ENCODE results near the gene JADE2. TPM values are rescaled to one million over a fixed set of nuclear protein-coding genes. Genes with fewer than 3 reads are reported as not detected.

Gene JADE2
- total RNA-seq, 2 experiments from 2014 or later, result 120 to 124 TPM

GRCh38 chr5:134559672-134560071 is 34.2 kb downstream of the JADE2 start:
- ATAC-seq (ENCODE audit: poor library complexity), result no peak
- H3K36me3 ChIP-seq (ENCODE audit: insufficient read depth, low read length), result peaks cover 84% of the 10 kb centered on the region
- Mint-ChIP-seq H3K4me1 (ENCODE audit: low read depth) (peaks cover 28% of the 10 kb centered on the region), H3K4me3 (no peak overlapping the region), H3K27me3 (no peaks in the 10 kb centered on the region), H3K9me3 (no peaks in the 10 kb centered on the region), H3K36me3 (ENCODE audit: low read depth) (peaks cover 87% of the 10 kb centered on the region), H3K27ac (peak overlapping the region; percentile 52)
- no peak overlapping the region for H3K4me3 ChIP-seq (ENCODE audit: low read length)
- H3K4me1 ChIP-seq (ENCODE audit: insufficient read depth, low read length), result peaks cover 35% of the 10 kb centered on the region
- no peak for TF ChIP-seq CTCF (IDR thresholded peaks at IDR 0.05)
- intact Hi-C loops (cut with DNase I, micrococcal nuclease), result no loop called here
- ChIA-PET POLR2A (interaction anchor here (1.1 kb wide), 1 partner anchor 43 kb away, joined by 3 read pairs; no protein-coding TSS in a partner anchor), CTCF (interaction anchor here (1.4 to 1.5 kb wide), 2 partner anchors 28 to 32 kb away, joined by 3 to 4 read pairs; no protein-coding TSS in a partner anchor)
- no peaks in the 10 kb centered on the region for H3K27me3 ChIP-seq (ENCODE audit: control insufficient read depth in 1 of 2, insufficient read depth in 2 of 2, low read length in 2 of 2)
- H3K27ac ChIP-seq (ENCODE audit: low read depth in 1 of 2, low read length in 2 of 2), result no peak overlapping the region
- DNase-seq, result no peak
- no peaks in the 10 kb centered on the region for H3K9me3 ChIP-seq (ENCODE audit: control insufficient read depth in 1 of 2, insufficient read depth in 1 of 2, low read length in 2 of 2)

GRCh38 chr5:134560698-134561097 is 35.2 kb downstream of the JADE2 start:
- no peaks in the 10 kb centered on the region for H3K9me3 ChIP-seq (ENCODE audit: control insufficient read depth in 1 of 2, insufficient read depth in 1 of 2, low read length in 2 of 2)
- CTCF ChIA-PET, result interaction anchor here (0.6 kb wide), 1 partner anchor 37 kb away, joined by 3 read pairs; no protein-coding TSS in a partner anchor
- no peaks in the 10 kb centered on the region for H3K27me3 Mint-ChIP-seq
- no peaks in the 10 kb centered on the region for H3K9me3 Mint-ChIP-seq
- peaks cover 85% of the 10 kb centered on the region for H3K36me3 Mint-ChIP-seq (ENCODE audit: low read depth)
- peaks cover 84% of the 10 kb centered on the region for H3K36me3 ChIP-seq (ENCODE audit: insufficient read depth, low read length)
- peaks cover 18% of the 10 kb centered on the region for H3K4me1 Mint-ChIP-seq (ENCODE audit: low read depth)
- H3K27ac ChIP-seq (ENCODE audit: low read depth in 1 of 2, low read length in 2 of 2), result no peak overlapping the region
- H3K4me3 ChIP-seq (ENCODE audit: low read length), result no peak overlapping the region
- POLR2A ChIA-PET, result no interaction called here
- no peak overlapping the region for H3K4me3 Mint-ChIP-seq
- ATAC-seq (ENCODE audit: poor library complexity), result no peak
- H3K27ac Mint-ChIP-seq, result no peak overlapping the region
- H3K27me3 ChIP-seq (ENCODE audit: control insufficient read depth in 1 of 2, insufficient read depth in 2 of 2, low read length in 2 of 2), result no peaks in the 10 kb centered on the region
- no peak for DNase-seq
- H3K4me1 ChIP-seq (ENCODE audit: insufficient read depth, low read length), result peaks cover 25% of the 10 kb centered on the region
- no peak for TF ChIP-seq CTCF (IDR thresholded peaks at IDR 0.05)
- intact Hi-C loops (cut with DNase I, micrococcal nuclease), result no loop called here

GRCh38 chr5:134561871-134562296 is 36.4 kb downstream of the JADE2 start:
- ATAC-seq (ENCODE audit: poor library complexity) (no peak), DNase-seq (no peak)
- ChIA-PET POLR2A (no interaction called here), CTCF (no interaction called here)
- Histone ChIP-seq H3K27ac (ENCODE audit: low read depth in 1 of 2, low read length in 2 of 2) (no peak overlapping the region), H3K4me3 (ENCODE audit: low read length) (no peak overlapping the region), H3K27me3 (ENCODE audit: control insufficient read depth in 1 of 2, insufficient read depth in 2 of 2, low read length in 2 of 2) (no peaks in the 10 kb centered on the region), H3K4me1 (ENCODE audit: insufficient read depth, low read length) (peaks cover 21% of the 10 kb centered on the region), H3K9me3 (ENCODE audit: control insufficient read depth in 1 of 2, insufficient read depth in 1 of 2, low read length in 2 of 2) (no peaks in the 10 kb centered on the region), H3K36me3 (ENCODE audit: insufficient read depth, low read length) (peaks cover 87% of the 10 kb centered on the region)
- Mint-ChIP-seq H3K36me3 (ENCODE audit: low read depth) (peaks cover 85% of the 10 kb centered on the region), H3K4me3 (no peak overlapping the region), H3K27me3 (no peaks in the 10 kb centered on the region), H3K9me3 (no peaks in the 10 kb centered on the region), H3K27ac (peak overlapping the region; percentile 56), H3K4me1 (ENCODE audit: low read depth) (peaks cover 7% of the 10 kb centered on the region)
- no peak for TF ChIP-seq CTCF (IDR thresholded peaks at IDR 0.05)
- intact Hi-C loops (cut with DNase I, micrococcal nuclease), result no loop called here
